SK-N-MC (cell line): ENCODE results near the gene ADAMTS1.

Source experiments
- DNase-seq: peaks from one replicate; pipeline ENCODE4 v3.0.0-alpha.2; 2011; ENCODE audit warnings: low read depth, low spot score
- H3K27ac ChIP-seq: fragments of 200-600 bp; sonication (generic); 2 replicates; pipeline ENCODE4 v1.5.1; 2016; ENCODE audit warnings: mixed run types
- H3K36me3 ChIP-seq: fragments of 200-600 bp; sonication (generic); 2 replicates; pipeline ENCODE4 v1.6.1; 2017; ENCODE audit warnings: antibody characterized with exemption, low read length, mixed read lengths; ENCODE audit not compliant: insufficient read depth
- H3K4me3 ChIP-seq: fragments of 200-600 bp; sonication (generic); 2 replicates; pipeline ENCODE4 v1.5.1; 2016
- H3K9ac ChIP-seq: fragments of 200-600 bp; sonication (generic); 2 replicates; pipeline ENCODE4 v1.8.0; 2017; ENCODE audit warnings: mixed run types, mixed read lengths; ENCODE audit not compliant: insufficient read length
- H3K9me3 ChIP-seq: fragments of 200-600 bp; sonication (generic); 2 replicates; pipeline ENCODE4 v1.6.1; 2017; ENCODE audit warnings: low read depth, mild to moderate bottlenecking, antibody characterized with exemption, low read length, moderate library complexity, mixed read lengths
- EZH2 ChIP-seq: fragments of 200-600 bp; sonication (generic); IDR thresholded peaks from one replicate; pipeline ENCODE4 v1.6.1; 2017; ENCODE audit warnings: antibody characterized with exemption
- POLR2AphosphoS5 ChIP-seq: IDR thresholded peaks from 2 replicates; pipeline ENCODE4 v1.6.1; 2012; ENCODE audit warnings: mild to moderate bottlenecking, low read depth, low read length, borderline replicate concordance

ADAMTS1 gene

GRCh38 chr21:26788790-26789189, 56.4 kb downstream of the ADAMTS1 start:
- TF ChIP-seq POLR2AphosphoS5, result no peak
- no peak for TF ChIP-seq EZH2
- H3K36me3 ChIP-seq, result no peaks in the 10 kb centered on the region
- H3K9me3 ChIP-seq, result no peaks in the 10 kb centered on the region
- H3K9ac ChIP-seq, result no peak overlapping the region
- H3K27ac ChIP-seq, result no peak overlapping the region
- DNase-seq, result no peak
- H3K4me3 ChIP-seq, result no peak overlapping the region
